Osteocyte (in vitro differentiated cells): ENCODE data around the gene SMYD3. TPM values are rescaled to one million over a fixed set of nuclear protein-coding genes. Genes with fewer than 3 reads are reported as not detected.

Experiments used
- DNase-seq: peaks from one replicate; pipeline ENCODE4 v3.0.0; 2021; ENCODE audit warnings: mixed read lengths; ENCODE audit not compliant: unreplicated experiment; ENCODE audit errors: extremely low spot score
- H3K27ac Mint-ChIP-seq: one replicate; pipeline ENCODE4 v1.8.0; 2021; ENCODE audit warnings: mild to moderate bottlenecking, mixed read lengths; ENCODE audit not compliant: unreplicated experiment
- H3K27me3 Mint-ChIP-seq: one replicate; pipeline ENCODE4 v1.8.0; 2021; ENCODE audit warnings: mixed read lengths; ENCODE audit not compliant: unreplicated experiment
- H3K36me3 Mint-ChIP-seq: one replicate; pipeline ENCODE4 v1.8.0; 2021; ENCODE audit warnings: mixed read lengths; ENCODE audit not compliant: unreplicated experiment
- H3K4me1 Mint-ChIP-seq: one replicate; pipeline ENCODE4 v1.8.0; 2021; ENCODE audit warnings: mixed read lengths; ENCODE audit not compliant: unreplicated experiment
- H3K4me3 Mint-ChIP-seq: one replicate; pipeline ENCODE4 v1.8.0; 2021; ENCODE audit warnings: mild to moderate bottlenecking, moderate library complexity, mixed read lengths; ENCODE audit not compliant: unreplicated experiment
- H3K9me3 Mint-ChIP-seq: one replicate; pipeline ENCODE4 v1.8.0; 2021; ENCODE audit warnings: mixed read lengths; ENCODE audit not compliant: unreplicated experiment
- total RNA-seq: library from RNA; stranded (reverse); gene quantifications from 2 replicates; pipeline ENCODE4 v1.2.1, GENCODE V29; 2021
- TF ChIP-seq, protein P1 (sequence below): fragments of 200-600 bp; sonication (generic); IDR thresholded peaks from 2 replicates; pipeline ENCODE4 v1.5.0; 2021; ENCODE audit warnings: antibody characterized with exemption, mild to moderate bottlenecking, moderate library complexity

The SMYD3 gene
- total RNA-seq, 1 donor from 2014 or later: 22.3 TPM

DNA sequence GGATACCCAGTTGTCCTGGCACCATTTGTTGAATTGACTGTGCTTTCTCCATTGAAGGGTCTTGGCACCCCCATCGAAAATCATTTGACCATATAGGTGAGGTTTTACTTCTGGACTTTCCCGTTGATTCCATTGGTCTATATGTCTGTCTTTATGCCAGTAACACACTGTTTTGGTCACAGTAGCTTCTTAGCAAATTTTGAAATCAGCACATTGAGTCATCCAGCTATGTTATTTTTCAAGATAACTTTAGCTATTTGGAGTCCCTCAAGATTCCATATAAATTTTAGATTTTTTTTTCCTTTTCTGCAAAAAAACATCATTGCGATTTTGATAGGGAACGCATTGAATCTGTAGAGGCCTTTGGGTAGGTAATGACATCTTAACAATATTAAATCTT, 235.6 kb downstream of the SMYD3 start:
- H3K27me3 Mint-ChIP-seq: no peaks in the 10 kb centered on the region
- no peaks in the 10 kb centered on the region for H3K9me3 Mint-ChIP-seq
- no peaks in the 10 kb centered on the region for H3K4me1 Mint-ChIP-seq
- H3K4me3 Mint-ChIP-seq: no peak overlapping the region
- no peak overlapping the region for H3K27ac Mint-ChIP-seq
- H3K36me3 Mint-ChIP-seq: no peaks in the 10 kb centered on the region
- DNase-seq: no peak
- TF ChIP-seq, protein P1, sequence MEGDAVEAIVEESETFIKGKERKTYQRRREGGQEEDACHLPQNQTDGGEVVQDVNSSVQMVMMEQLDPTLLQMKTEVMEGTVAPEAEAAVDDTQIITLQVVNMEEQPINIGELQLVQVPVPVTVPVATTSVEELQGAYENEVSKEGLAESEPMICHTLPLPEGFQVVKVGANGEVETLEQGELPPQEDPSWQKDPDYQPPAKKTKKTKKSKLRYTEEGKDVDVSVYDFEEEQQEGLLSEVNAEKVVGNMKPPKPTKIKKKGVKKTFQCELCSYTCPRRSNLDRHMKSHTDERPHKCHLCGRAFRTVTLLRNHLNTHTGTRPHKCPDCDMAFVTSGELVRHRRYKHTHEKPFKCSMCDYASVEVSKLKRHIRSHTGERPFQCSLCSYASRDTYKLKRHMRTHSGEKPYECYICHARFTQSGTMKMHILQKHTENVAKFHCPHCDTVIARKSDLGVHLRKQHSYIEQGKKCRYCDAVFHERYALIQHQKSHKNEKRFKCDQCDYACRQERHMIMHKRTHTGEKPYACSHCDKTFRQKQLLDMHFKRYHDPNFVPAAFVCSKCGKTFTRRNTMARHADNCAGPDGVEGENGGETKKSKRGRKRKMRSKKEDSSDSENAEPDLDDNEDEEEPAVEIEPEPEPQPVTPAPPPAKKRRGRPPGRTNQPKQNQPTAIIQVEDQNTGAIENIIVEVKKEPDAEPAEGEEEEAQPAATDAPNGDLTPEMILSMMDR: no peak

DNA sequence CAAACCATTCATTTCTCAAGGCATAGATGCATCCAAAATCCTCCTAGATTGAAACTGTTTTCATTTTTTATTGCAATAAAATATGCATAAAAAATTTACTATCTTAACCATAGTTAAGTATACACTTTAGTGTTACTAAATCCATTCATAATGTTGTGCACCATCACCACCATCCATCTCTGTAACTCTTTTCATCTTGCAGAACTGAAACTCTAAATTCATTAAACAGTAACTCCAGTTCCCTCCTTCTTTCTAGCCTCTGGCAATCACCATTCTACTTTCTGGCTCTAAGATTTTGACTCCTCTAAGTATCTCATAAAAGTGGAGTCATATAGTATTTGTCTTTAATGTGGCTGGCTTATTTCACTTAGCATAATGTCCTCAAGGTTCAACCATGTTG, 236.8 kb downstream of the SMYD3 start:
- Mint-ChIP-seq H3K27me3 (no peaks in the 10 kb centered on the region), H3K4me3 (no peak overlapping the region), H3K4me1 (no peaks in the 10 kb centered on the region), H3K36me3 (no peaks in the 10 kb centered on the region), H3K9me3 (no peaks in the 10 kb centered on the region), H3K27ac (no peak overlapping the region)
- TF ChIP-seq, protein P1: no peak
- no peak for DNase-seq

DNA sequence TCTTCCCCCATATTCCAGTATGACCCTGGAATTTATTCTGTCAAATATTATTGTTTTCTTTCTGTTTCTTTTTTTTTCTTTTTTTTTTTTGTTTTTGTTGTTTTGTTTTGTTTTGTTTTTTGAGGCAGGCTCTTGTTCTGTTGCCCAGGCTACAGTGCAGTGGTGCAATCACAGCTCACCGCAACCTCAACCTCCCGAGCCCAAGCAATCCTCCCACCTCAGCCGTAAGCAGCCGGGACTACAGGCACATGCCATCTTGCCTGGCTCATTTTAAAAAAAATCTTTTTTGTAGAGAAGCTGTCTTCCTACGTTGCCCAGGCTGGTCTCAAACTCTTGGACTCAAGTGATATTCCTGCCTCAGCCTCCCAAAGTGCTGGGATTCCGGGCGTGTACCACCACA, 237.6 kb downstream of the SMYD3 start:
- Mint-ChIP-seq H3K27me3 (no peaks in the 10 kb centered on the region), H3K4me1 (no peaks in the 10 kb centered on the region), H3K9me3 (no peaks in the 10 kb centered on the region), H3K36me3 (no peaks in the 10 kb centered on the region), H3K27ac (no peak overlapping the region), H3K4me3 (no peak overlapping the region)
- DNase-seq: no peak
- TF ChIP-seq, protein P1: no peak

DNA sequence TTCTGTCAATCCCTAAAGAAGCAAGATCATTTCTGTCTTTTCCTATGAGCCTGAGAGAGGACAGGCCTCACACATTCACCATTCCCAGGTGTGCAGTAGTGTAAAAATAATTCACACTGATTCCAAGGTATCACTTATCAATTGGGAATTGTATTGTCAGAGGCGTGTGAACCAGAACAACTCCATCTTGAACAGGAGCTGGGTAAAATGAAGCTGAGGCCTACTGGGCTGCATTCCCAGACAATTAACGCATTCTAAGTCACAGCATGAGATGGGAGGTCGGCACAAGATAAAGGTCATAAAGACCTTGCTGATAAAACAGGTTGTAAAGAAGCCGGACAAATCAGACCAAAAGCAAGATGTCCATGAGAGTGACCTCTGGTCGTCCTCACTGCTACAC, 239.2 kb downstream of the SMYD3 start:
- no peak overlapping the region for H3K4me3 Mint-ChIP-seq
- no peak for DNase-seq
- no peaks in the 10 kb centered on the region for H3K27me3 Mint-ChIP-seq
- H3K4me1 Mint-ChIP-seq: no peaks in the 10 kb centered on the region
- H3K36me3 Mint-ChIP-seq: no peaks in the 10 kb centered on the region
- H3K9me3 Mint-ChIP-seq: no peaks in the 10 kb centered on the region
- no peak overlapping the region for H3K27ac Mint-ChIP-seq
- TF ChIP-seq, protein P1: no peak

DNA sequence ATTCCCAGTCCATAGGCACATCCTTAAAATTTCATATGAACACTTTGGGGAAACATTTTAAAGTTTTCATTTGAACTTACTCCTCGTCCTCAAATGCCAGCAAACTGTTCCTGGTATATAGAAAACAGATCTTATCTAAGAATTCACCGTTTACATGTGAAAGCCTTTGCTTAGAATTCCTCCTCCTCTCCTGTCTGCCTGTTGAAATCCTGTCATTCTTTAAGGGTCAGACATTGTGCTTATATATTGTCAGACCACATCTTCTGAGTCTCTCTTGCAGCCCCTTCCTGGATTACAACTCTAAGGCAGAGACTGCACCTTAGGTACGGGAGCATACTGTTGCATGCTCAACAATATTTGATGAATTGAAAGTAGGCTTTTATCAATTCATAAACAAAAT, 239.7 kb downstream of the SMYD3 start:
- no peaks in the 10 kb centered on the region for H3K27me3 Mint-ChIP-seq
- no peaks in the 10 kb centered on the region for H3K4me1 Mint-ChIP-seq
- no peak for DNase-seq
- H3K36me3 Mint-ChIP-seq: no peaks in the 10 kb centered on the region
- no peak overlapping the region for H3K27ac Mint-ChIP-seq
- H3K9me3 Mint-ChIP-seq: no peaks in the 10 kb centered on the region
- H3K4me3 Mint-ChIP-seq: no peak overlapping the region
- TF ChIP-seq, protein P1: no peak
